Common myeloid progenitor, CD34-positive (primary cell): ENCODE data around the gene TMEM108.

Experiments used
- CTCF ChIA-PET: fragments of 350-600 bp; sonication (Branson Sonifier 250); formaldehyde crosslinking; loops from one replicate; lab custom pipeline; 2021; ENCODE audit warnings: antibody characterized with exemption; lab: Charles Lee
- POLR2A ChIA-PET: fragments of 350-600 bp; sonication (Branson Sonifier 250); formaldehyde crosslinking; loops from one replicate; lab custom pipeline; 2021; ENCODE audit warnings: antibody characterized with exemption; lab: Charles Lee
- DNase-seq, 3 donors: peaks; one replicate each; pipeline versions ENCODE4 v3.0.0 to v3.0.0-alpha.2; 2013
- H3K27ac ChIP-seq, 2 experiments: 1 replicate in 1 of 2; 2 replicates in 1 of 2; pipeline ENCODE4 v1.7.0; 2013; ENCODE audit warnings: inconsistent platforms in 2 of 2, low read length in 2 of 2, mild to moderate bottlenecking in 2 of 2, low read depth in 1 of 2, moderate library complexity in 1 of 2; ENCODE audit not compliant: severe bottlenecking in 2 of 2, insufficient read depth in 1 of 2, poor library complexity in 1 of 2
- H3K27me3 ChIP-seq, 5 experiments: replicated peaks in 2 of 5; 1 replicate in 3 of 5; 2 replicates in 2 of 5; pipeline versions ENCODE4 v1.6.1 to v1.7.0; 2013; ENCODE audit warnings: low read length in 4 of 5, mild to moderate bottlenecking in 2 of 5, moderate library complexity in 2 of 5, inconsistent platforms in 1 of 5; ENCODE audit not compliant: insufficient read depth in 5 of 5, control insufficient read depth in 4 of 5
- H3K36me3 ChIP-seq, 4 experiments: 1 replicate in 2 of 4; 2 replicates in 2 of 4; pipeline versions ENCODE4 v1.6.1 to v1.7.0; 2013; ENCODE audit warnings: low read length in 3 of 4, control low read depth in 1 of 4, mild to moderate bottlenecking in 1 of 4; ENCODE audit not compliant: control insufficient read depth in 4 of 4, insufficient read depth in 4 of 4
- H3K4me1 ChIP-seq, 4 experiments: 1 replicate in 3 of 4; 2 replicates in 1 of 4; pipeline versions ENCODE4 v1.6.1 to v1.7.1; 2013; ENCODE audit warnings: low read length in 3 of 4, mild to moderate bottlenecking in 3 of 4, control low read depth in 1 of 4, inconsistent platforms in 1 of 4, moderate library complexity in 1 of 4; ENCODE audit not compliant: control insufficient read depth in 4 of 4, insufficient read depth in 4 of 4; ENCODE audit errors: control extremely low read depth in 1 of 4
- H3K4me3 ChIP-seq, 7 experiments: 1 replicate in 4 of 7; 2 replicates in 3 of 7; pipeline versions ENCODE4 v1.5.1 to v1.7.0; 2013; ENCODE audit warnings: mild to moderate bottlenecking in 7 of 7, low read length in 6 of 7, moderate library complexity in 6 of 7, inconsistent platforms in 2 of 7, low read depth in 2 of 7, control low read depth in 1 of 7; ENCODE audit not compliant: insufficient read depth in 4 of 7, control insufficient read depth in 1 of 7; ENCODE audit errors: extremely low read depth in 1 of 7
- H3K9me3 ChIP-seq, 5 experiments: 1 replicate in 4 of 5; 2 replicates in 1 of 5; pipeline versions ENCODE4 v1.6.1 to v1.7.1; 2013; ENCODE audit warnings: low read length in 4 of 5, mild to moderate bottlenecking in 2 of 5, inconsistent platforms in 1 of 5, low read depth in 1 of 5, moderate library complexity in 1 of 5; ENCODE audit not compliant: control insufficient read depth in 4 of 5, insufficient read depth in 2 of 5; ENCODE audit errors: control extremely low read depth in 1 of 5
- WGBS: methylation state at CpG from one replicate; pipeline ENCODE4 v1.1.5; 2013; ENCODE audit not compliant: insufficient coverage; 5-methylcytosine and 5-hydroxymethylcytosine counted together

TMEM108 gene

DNA sequence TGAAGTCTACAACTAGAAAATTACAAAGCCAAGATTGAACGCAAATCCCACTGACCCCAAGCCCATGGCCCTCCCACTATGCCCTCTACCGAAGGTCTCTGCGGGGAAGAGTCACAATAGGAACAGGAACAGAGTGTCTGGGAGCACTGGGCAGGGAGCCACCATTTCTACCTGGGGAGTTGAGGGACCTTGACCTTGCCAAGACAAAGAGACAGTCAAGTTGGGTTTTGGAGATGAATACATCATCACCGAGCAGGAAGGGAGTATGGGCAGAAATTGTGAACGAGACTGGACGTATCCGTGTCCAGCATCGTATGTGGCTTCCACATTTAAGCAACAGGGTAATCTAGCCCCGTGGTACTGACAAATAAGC, 330.9 kb downstream of the TMEM108 start:
- no peaks in the 10 kb centered on the region for H3K9me3 ChIP-seq
- no peak for DNase-seq
- peaks cover 0 to 8% (median 0%) of the 10 kb centered on the region in 5 experiments for H3K27me3 ChIP-seq
- H3K36me3 ChIP-seq: no peaks in the 10 kb centered on the region
- 97% methylated on average over 9 of the region's 9 CpGs for WGBS
- H3K4me1 ChIP-seq: peaks cover 0 to 3% (median 1%) of the 10 kb centered on the region in 4 experiments
- no peak overlapping the region for H3K4me3 ChIP-seq
- CTCF ChIA-PET: interaction anchor here (1.8 to 5.5 kb wide), 3 partner anchors 8 to 638 kb away, joined by 6 to 42 read pairs (median 11); no protein-coding TSS in a partner anchor
- POLR2A ChIA-PET: no interaction called here
- no peak overlapping the region for H3K27ac ChIP-seq

- CTCF ChIA-PET: interaction anchor here (0.8 to 6.9 kb wide), 6 partner anchors 10 to 641 kb away, joined by 3 to 51 read pairs (median 8); no protein-coding TSS in a partner anchor
- no peaks in the 10 kb centered on the region for H3K36me3 ChIP-seq
- H3K27me3 ChIP-seq: peaks cover 0 to 8% (median 0%) of the 10 kb centered on the region in 5 experiments
- H3K27ac ChIP-seq: no peak overlapping the region
- DNase-seq: no peak
- POLR2A ChIA-PET: no interaction called here
- H3K4me1 ChIP-seq: no peaks in the 10 kb centered on the region
- no peak overlapping the region for H3K4me3 ChIP-seq
- 100% methylated on average over 1 of the region's 2 CpGs for WGBS
- no peaks in the 10 kb centered on the region for H3K9me3 ChIP-seq
Measured at GRCh38 chr3:133371181-133371580, 333.0 kb downstream of the TMEM108 start.

DNA sequence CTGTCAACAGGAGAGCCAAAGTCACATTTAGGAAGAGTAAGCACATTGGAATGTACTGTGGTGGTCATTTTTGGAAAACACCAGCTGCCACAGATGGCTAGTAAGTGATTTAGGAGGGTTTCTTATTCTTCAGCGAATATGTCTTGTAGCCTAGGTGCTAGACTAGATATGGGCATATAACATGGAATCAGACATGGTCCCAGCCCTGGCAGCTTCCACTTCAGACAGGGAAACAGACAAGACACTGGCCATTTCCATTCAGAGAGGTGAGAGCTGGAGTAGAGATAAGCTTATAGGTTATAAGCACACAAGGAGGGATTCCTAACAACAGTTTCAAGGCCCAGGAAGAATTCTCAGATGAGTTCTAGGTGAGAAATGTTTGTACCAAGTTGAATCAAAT, 333.5 kb downstream of the TMEM108 start:
- H3K27ac ChIP-seq: no peak overlapping the region
- H3K4me3 ChIP-seq: no peak overlapping the region
- no CpG with 5 or more reads among the region's 1 CpG for WGBS
- H3K36me3 ChIP-seq: no peaks in the 10 kb centered on the region
- ChIA-PET POLR2A (no interaction called here), CTCF (interaction anchor here (0.8 to 6.9 kb wide), 5 partner anchors 9 to 645 kb away, joined by 3 to 51 read pairs (median 14); no protein-coding TSS in a partner anchor)
- no peaks in the 10 kb centered on the region for H3K9me3 ChIP-seq
- DNase-seq: no peak
- no peaks in the 10 kb centered on the region for H3K4me1 ChIP-seq
- H3K27me3 ChIP-seq: peaks cover 0 to 7% (median 0%) of the 10 kb centered on the region in 5 experiments

GRCh38 chr3:133374708-133375402, 336.7 kb downstream of the TMEM108 start:
- WGBS: 90% methylated on average over 2 of the region's 4 CpGs
- CTCF ChIA-PET: interaction anchor here (0.7 to 6.9 kb wide), 8 partner anchors 8 to 648 kb away, joined by 3 to 51 read pairs (median 6); no protein-coding TSS in a partner anchor
- DNase-seq: no peak
- Histone ChIP-seq H3K4me3 (no peak overlapping the region), H3K9me3 (no peaks in the 10 kb centered on the region), H3K27me3 (peaks cover 0 to 7% (median 0%) of the 10 kb centered on the region in 5 experiments), H3K36me3 (no peaks in the 10 kb centered on the region), H3K27ac (no peak overlapping the region), H3K4me1 (no peaks in the 10 kb centered on the region)
- POLR2A ChIA-PET: no interaction called here

DNA sequence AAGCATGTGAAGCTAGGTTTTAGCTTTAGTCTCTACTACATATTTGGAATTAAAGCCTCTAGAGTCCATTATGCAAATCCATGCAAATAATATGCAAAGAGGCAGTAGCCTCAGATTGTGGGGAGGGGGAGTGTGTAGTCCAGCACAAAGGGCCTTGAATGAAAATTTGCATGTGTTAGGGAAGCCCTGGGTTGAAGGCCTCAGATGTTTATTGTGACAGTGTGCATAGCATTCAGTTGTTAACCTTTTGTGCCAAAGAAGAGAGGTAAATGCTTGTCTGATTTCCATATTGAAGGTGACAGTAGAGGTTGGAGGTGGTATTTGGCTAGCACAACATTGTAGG, 337.2 kb downstream of the TMEM108 start:
- POLR2A ChIA-PET: no interaction called here
- no peak overlapping the region for H3K4me3 ChIP-seq
- H3K4me1 ChIP-seq: no peaks in the 10 kb centered on the region
- CTCF ChIA-PET: interaction anchor here (1.2 to 6.9 kb wide), 5 partner anchors 12 to 649 kb away, joined by 5 to 51 read pairs (median 12); no protein-coding TSS in a partner anchor
- no peak for DNase-seq
- peaks cover 0 to 7% (median 0%) of the 10 kb centered on the region in 5 experiments for H3K27me3 ChIP-seq
- H3K36me3 ChIP-seq: no peaks in the 10 kb centered on the region
- H3K9me3 ChIP-seq: no peaks in the 10 kb centered on the region
- H3K27ac ChIP-seq: no peak overlapping the region

DNA sequence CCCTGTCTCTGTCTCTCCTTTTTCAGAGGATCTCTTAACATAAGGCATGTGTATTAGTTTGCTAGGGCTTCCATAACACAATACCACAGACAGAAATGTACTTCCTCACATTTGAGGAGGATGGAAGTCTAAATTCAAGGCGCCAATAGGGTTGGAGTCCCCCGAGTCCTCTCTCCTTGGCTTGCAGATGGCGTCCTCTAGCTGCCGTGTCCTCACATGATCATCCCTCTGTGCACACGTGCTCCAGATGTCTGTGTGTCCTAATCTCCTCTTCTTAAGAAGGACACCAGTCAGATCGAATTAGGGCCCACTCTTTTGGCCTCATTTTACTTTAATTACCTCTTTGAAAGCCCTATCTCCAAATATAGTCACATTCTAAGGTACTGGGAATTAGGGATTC, 338.6 kb downstream of the TMEM108 start:
- H3K4me1 ChIP-seq: no peaks in the 10 kb centered on the region
- H3K9me3 ChIP-seq: no peaks in the 10 kb centered on the region
- CTCF ChIA-PET: interaction anchor here (0.9 to 6.9 kb wide), 12 partner anchors 9 to 654 kb away, joined by 3 to 51 read pairs (median 4); partner anchors contain the start of gene TMEM108
- H3K4me3 ChIP-seq: no peak overlapping the region
- POLR2A ChIA-PET: no interaction called here
- peak in 2 of 3 donors; percentile 10 to 12 for DNase-seq
- H3K27ac ChIP-seq: no peak overlapping the region
- H3K36me3 ChIP-seq: no peaks in the 10 kb centered on the region
- H3K27me3 ChIP-seq: peaks cover 0 to 8% (median 0%) of the 10 kb centered on the region in 5 experiments
- 82% methylated on average over 6 of the region's 6 CpGs for WGBS

- peak; percentile 39 to 68 (median 62) for DNase-seq
- CTCF ChIA-PET: interaction anchor here (0.9 to 6.9 kb wide), 11 partner anchors 9 to 654 kb away, joined by 3 to 51 read pairs (median 4); partner anchors contain the start of gene TMEM108
Measured at GRCh38 chr3:133377396-133377795, 339.2 kb downstream of the TMEM108 start.

More at GRCh38 chr3:133377396-133377795, 339.2 kb downstream of the TMEM108 start:
- no peaks in the 10 kb centered on the region for H3K36me3 ChIP-seq
- H3K4me3 ChIP-seq: no peak overlapping the region
- H3K9me3 ChIP-seq: no peaks in the 10 kb centered on the region
- H3K27me3 ChIP-seq: peaks cover 0 to 7% (median 0%) of the 10 kb centered on the region in 5 experiments
- WGBS: 75% methylated on average over 3 of the region's 3 CpGs
- no peak overlapping the region for H3K27ac ChIP-seq
- POLR2A ChIA-PET: no interaction called here
- H3K4me1 ChIP-seq: no peaks in the 10 kb centered on the region
